Measurements from ENCODE around the gene PARN. TPM values are rescaled to one million over a fixed set of nuclear protein-coding genes. Genes with fewer than 3 reads are reported as not detected.

PARN gene
- total and polyA plus RNA-seq, 9 of the 15 experiments (the other 6 are each of a cell fraction or from before 2014, with no cell fraction given) = 9.6 to 51.3 (median 40.4) TPM

GRCh38 chr16:14501331-14502255, 128.5 kb downstream of the PARN start (continued):
- peak; percentile 66 to 77 for TF ChIP-seq MNT (conservative IDR thresholded peaks at IDR 0.05)
- TF ChIP-seq CREM (IDR thresholded peaks at IDR 0.05; ENCODE audit: low read depth) = peak; percentile 60
- TF ChIP-seq NFE2 (IDR thresholded peaks at IDR 0.05; ENCODE audit: low read depth) = peak; percentile 99
- no peak for TF ChIP-seq U2AF2 (optimal IDR thresholded peaks at IDR 0.05; ENCODE audit: low read depth, low read length)
- no peak for TF ChIP-seq AFF1 (IDR thresholded peaks at IDR 0.05; ENCODE audit: low read depth in 1 of 2, partially characterized antibody in 2 of 2)
- TF ChIP-seq FOSL1 (tag; conservative IDR thresholded peaks at IDR 0.05) = peak; percentile 67
- TF ChIP-seq ASH1L (IDR thresholded peaks at IDR 0.05; ENCODE audit: borderline replicate concordance, low read depth, partially characterized antibody) = no peak
- TF ChIP-seq ATF3 (IDR thresholded peaks at IDR 0.05) = peak; percentile 72
- TF ChIP-seq ATF3 (CRISPR knock-in tag; conservative IDR thresholded peaks at IDR 0.05) = no peak
- no peak for TF ChIP-seq ZNF655 (CRISPR knock-in tag; IDR thresholded peaks at IDR 0.05)
- TF ChIP-seq EP300 (IDR thresholded peaks at IDR 0.05; ENCODE audit: low read length) = no peak
- 0 out of 2 replicates have a peak, but pooled peaks have one; percentile 13 for TF ChIP-seq KLF16 (IDR thresholded peaks at IDR 0.05)
- TF ChIP-seq STAG1 (CRISPR knock-in tag; IDR thresholded peaks at IDR 0.05; ENCODE audit: borderline replicate concordance) = no peak
- TF ChIP-seq MYC (IDR thresholded peaks at IDR 0.05; ENCODE audit: low read depth, low read length) = peak; percentile 85
- no peak for TF ChIP-seq MYC (CRISPR knock-in tag; IDR thresholded peaks at IDR 0.05; ENCODE audit: borderline replicate concordance, low read depth)
- no peak for TF ChIP-seq COPS2 (conservative IDR thresholded peaks at IDR 0.05)
- TF ChIP-seq BACH1 (tag; IDR thresholded peaks at IDR 0.05) = peak; percentile 97
- no peak for TF ChIP-seq ELF1 (tag; IDR thresholded peaks at IDR 0.05)
- TF ChIP-seq CHCHD3 (CRISPR knock-in tag; IDR thresholded peaks at IDR 0.05) = no peak
- TF ChIP-seq ZC3H8 (IDR thresholded peaks at IDR 0.05) = no peak

Measured in K562 (cell line).